Esophagus squamous epithelium (tissue), 4 donors: Measurements from ENCODE around the gene DNAAF3.

Experiments
- POLR2A ChIP-seq, 4 donors: fragments of 450-650 bp; IDR thresholded peaks; one replicate each; pipeline ENCODE4 v1.6.1; 2017; ENCODE audit warnings: antibody characterized with exemption in 4 of 4, mild to moderate bottlenecking in 4 of 4, moderate library complexity in 3 of 4
- TF ChIP-seq, protein P1 (sequence below), 6 experiments: fragments of 450-650 bp in 4 of 6; fragments of 200-600 bp in 2 of 6; sonication (generic) in 2 of 6; IDR thresholded peaks; one replicate each; pipeline ENCODE4 v1.5.1; 2016 to 2019; ENCODE audit warnings: antibody characterized with exemption in 6 of 6, mild to moderate bottlenecking in 4 of 6, moderate library complexity in 4 of 6

DNA sequence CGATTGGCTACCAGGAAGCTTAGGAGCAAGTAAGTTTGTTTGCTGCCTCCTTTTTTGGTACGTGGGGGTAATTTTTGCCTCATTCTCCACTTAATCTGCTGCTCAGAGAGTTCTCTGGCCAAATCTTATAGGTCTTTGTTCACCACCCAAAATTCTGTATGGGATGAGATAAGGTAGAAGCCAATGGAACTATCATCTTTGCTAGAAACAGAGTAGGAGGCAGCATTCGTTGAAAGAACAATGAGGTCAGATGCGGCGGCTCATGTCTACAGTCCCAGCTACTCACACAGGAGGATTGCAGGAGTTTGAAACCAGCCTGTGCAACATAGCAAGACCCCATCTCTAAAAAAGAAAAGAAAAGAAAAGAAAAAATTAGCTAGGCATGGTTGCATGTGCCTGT, 5.0 kb upstream of the DNAAF3 start:
- TF ChIP-seq, protein P1, sequence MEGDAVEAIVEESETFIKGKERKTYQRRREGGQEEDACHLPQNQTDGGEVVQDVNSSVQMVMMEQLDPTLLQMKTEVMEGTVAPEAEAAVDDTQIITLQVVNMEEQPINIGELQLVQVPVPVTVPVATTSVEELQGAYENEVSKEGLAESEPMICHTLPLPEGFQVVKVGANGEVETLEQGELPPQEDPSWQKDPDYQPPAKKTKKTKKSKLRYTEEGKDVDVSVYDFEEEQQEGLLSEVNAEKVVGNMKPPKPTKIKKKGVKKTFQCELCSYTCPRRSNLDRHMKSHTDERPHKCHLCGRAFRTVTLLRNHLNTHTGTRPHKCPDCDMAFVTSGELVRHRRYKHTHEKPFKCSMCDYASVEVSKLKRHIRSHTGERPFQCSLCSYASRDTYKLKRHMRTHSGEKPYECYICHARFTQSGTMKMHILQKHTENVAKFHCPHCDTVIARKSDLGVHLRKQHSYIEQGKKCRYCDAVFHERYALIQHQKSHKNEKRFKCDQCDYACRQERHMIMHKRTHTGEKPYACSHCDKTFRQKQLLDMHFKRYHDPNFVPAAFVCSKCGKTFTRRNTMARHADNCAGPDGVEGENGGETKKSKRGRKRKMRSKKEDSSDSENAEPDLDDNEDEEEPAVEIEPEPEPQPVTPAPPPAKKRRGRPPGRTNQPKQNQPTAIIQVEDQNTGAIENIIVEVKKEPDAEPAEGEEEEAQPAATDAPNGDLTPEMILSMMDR (IDR thresholded peaks at IDR 0.05), result no peak
- TF ChIP-seq POLR2A (IDR thresholded peaks at IDR 0.05), result no peak
